Fibroblast of mammary gland (primary cell): ENCODE data around the gene RPL13A.
"Not testable (repeated sequence)": the region's sequence is repeated elsewhere in the genome, so short reads cannot be mapped to it uniquely, and the experiment has no call there.

ENCODE experiments used
- DNase-seq: peaks from one replicate; pipeline ENCODE4 v3.0.0-alpha.2; 2010; ENCODE audit warnings: low read depth
- H3K4me3 ChIP-seq: 2 replicates; pipeline ENCODE4 v1.5.1; 2011; ENCODE audit warnings: low read depth, mild to moderate bottlenecking, low read length, moderate library complexity; ENCODE audit not compliant: control insufficient read depth
- TF ChIP-seq, protein P1 (sequence below): conservative IDR thresholded peaks from 2 replicates; pipeline ENCODE4 v1.5.1; 2011; ENCODE audit warnings: low read depth, low read length, inconsistent platforms; ENCODE audit not compliant: control insufficient read depth, insufficient read depth

Gene RPL13A

DNA sequence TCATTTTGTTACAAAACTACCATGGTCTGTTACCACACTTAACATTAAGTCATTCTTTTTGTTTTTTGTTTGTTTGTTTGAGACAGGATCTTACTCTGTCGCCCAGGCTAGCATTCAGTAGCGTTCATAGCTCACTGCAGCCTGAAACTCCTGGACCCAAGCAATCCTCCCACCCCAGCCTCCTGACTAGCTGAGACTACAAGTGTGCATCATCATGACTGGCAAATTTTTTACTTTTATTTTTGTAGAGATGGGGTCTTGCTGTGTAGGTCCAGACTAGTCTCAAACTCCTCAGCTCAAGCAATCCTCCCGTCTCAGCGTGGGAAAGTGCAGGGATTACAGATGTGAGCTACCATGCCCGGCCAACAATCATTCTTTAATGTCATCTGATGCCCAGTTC, 31.1 kb upstream of the RPL13A start:
- DNase-seq = no peak
- TF ChIP-seq, protein P1, sequence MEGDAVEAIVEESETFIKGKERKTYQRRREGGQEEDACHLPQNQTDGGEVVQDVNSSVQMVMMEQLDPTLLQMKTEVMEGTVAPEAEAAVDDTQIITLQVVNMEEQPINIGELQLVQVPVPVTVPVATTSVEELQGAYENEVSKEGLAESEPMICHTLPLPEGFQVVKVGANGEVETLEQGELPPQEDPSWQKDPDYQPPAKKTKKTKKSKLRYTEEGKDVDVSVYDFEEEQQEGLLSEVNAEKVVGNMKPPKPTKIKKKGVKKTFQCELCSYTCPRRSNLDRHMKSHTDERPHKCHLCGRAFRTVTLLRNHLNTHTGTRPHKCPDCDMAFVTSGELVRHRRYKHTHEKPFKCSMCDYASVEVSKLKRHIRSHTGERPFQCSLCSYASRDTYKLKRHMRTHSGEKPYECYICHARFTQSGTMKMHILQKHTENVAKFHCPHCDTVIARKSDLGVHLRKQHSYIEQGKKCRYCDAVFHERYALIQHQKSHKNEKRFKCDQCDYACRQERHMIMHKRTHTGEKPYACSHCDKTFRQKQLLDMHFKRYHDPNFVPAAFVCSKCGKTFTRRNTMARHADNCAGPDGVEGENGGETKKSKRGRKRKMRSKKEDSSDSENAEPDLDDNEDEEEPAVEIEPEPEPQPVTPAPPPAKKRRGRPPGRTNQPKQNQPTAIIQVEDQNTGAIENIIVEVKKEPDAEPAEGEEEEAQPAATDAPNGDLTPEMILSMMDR = no peak
- no peak overlapping the region for H3K4me3 ChIP-seq

DNA sequence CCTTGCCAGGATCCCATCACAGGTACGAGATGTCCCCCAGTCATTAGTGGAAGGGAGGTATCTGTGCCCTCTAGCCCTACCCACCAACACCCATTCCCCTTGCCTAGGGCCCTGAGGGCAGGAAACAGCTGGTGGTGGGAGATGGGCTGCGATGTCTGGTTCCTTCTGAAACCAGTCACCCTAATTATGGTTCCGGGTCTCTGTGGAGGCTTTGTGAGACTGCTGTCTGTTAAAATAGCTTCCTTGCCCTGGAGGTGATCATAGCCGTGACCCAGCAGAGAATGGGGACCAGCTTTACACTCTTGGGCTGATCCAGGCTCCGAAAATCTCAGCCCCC, 28.9 kb upstream of the RPL13A start:
- TF ChIP-seq, protein P1 = no peak
- DNase-seq = no peak
- no peak overlapping the region for H3K4me3 ChIP-seq

DNA sequence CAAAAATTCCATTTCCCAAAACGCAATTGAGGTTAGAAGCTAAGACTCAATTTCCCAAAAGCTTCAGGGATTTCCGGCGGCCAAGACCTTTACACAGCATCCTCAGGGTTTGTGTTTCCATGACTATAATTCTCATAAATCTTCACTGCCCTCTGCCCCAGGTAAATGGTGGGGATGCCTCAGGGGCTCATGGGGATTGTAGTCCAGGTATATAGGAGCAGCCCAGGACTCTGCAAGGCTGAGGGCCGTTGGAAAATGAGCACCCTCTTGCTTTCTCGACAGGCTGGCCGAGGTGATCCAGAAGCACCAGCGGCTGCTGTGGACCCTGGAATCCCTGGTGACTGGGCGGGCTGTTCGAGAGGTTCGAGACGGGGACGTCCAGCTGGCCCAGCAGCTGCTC, 28.0 kb upstream of the RPL13A start:
- no peak overlapping the region for H3K4me3 ChIP-seq
- TF ChIP-seq, protein P1 = no peak
- no peak for DNase-seq

DNA sequence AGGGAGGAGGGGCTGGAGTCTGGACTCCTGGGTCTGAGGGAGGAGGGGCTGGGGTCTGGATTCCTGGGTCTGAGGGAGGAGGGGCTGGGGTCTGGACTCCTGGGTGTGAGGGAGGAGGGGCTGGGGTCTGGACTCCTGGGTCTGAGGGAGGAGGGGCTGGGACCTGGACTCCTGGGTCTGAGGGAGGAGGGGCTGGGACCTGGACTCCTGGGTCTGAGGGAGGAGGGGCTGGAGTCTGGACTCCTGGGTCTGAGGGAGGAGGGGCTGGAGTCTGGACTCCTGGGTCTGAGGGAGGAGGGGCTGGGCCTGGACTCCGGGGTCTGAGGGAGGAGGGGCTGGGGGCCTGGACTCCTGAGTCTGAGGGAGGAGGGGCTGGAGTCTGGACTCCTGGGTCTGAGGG, 26.3 kb upstream of the RPL13A start:
- not testable (repeated sequence) for H3K4me3 ChIP-seq, DNase-seq

DNA sequence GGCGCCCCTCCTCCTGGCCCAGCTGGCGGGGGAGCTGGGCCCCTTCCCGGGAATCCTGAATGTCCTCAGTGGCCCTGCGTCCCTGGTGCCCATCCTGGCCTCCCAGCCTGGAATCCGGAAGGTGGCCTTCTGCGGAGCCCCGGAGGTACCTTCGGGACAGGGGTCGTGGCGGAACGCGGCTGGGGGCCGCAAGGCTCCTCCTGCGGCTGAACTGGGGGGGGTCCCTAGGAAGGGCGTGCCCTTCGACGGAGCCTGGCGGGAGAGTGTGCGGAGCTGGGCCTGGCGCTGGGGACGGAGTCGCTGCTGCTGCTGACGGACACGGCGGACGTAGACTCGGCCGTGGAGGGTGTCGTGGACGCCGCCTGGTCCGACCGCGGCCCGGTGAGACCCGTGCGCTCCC, 25.8 kb upstream of the RPL13A start:
- TF ChIP-seq, protein P1 = no peak
- no peak overlapping the region for H3K4me3 ChIP-seq
- no peak for DNase-seq

DNA sequence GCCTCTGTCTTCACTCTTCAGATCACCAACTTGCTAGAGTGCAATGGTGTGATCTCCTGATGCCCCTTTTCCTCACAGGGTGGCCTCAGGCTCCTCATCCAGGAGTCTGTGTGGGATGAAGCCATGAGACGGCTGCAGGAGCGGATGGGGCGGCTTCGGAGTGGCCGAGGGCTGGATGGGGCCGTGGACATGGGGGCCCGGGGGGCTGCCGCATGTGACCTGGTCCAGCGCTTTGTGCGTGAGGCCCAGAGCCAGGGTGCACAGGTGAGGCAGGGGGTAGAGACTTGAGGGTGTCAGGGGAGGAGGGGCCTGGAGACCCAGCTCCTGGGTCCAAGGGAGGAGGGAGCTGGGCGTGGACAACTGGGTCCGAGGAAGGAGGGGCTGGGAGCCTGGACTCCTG, 24.9 kb upstream of the RPL13A start:
- no peak for DNase-seq
- no peak overlapping the region for H3K4me3 ChIP-seq
- TF ChIP-seq, protein P1 = no peak

DNA sequence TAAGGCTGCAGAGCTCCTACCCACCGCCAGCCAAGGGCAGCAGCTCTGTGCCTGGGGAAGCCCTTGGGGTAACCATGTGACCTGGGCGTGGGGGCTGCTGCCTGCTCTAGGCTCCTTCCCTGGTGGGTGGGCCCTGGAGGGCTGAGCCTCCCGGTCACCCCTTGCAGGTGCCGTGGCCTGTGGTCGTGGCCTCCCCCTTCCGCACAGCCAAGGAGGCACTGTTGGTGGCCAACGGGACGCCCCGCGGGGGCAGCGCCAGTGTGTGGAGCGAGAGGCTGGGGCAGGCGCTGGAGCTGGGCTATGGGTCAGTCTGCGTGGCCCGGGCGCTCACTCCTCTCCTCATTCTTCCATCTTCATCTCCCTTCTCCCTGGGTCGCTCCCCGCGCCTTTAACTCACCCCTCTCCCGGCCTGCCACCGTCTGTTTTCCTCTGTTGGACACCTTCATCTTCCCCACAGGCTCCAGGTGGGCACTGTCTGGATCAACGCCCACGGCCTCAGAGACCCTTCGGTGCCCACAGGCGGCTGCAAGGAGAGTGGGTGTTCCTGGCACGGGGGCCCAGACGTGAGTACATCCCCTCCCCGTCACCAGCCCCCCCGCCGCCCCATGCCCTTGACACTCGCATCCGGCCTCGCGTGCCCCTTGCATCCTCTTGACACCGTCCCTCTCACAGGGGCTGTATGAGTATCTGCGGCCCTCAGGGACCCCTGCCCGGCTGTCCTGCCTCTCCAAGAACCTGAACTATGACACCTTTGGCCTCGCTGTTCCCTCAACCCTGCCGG, 23.3 kb upstream of the RPL13A start:
- no peak for DNase-seq
- TF ChIP-seq, protein P1 = no peak
- H3K4me3 ChIP-seq = no peak overlapping the region
